Measurements from ENCODE around the gene CALML3.

The CALML3 gene

DNA sequence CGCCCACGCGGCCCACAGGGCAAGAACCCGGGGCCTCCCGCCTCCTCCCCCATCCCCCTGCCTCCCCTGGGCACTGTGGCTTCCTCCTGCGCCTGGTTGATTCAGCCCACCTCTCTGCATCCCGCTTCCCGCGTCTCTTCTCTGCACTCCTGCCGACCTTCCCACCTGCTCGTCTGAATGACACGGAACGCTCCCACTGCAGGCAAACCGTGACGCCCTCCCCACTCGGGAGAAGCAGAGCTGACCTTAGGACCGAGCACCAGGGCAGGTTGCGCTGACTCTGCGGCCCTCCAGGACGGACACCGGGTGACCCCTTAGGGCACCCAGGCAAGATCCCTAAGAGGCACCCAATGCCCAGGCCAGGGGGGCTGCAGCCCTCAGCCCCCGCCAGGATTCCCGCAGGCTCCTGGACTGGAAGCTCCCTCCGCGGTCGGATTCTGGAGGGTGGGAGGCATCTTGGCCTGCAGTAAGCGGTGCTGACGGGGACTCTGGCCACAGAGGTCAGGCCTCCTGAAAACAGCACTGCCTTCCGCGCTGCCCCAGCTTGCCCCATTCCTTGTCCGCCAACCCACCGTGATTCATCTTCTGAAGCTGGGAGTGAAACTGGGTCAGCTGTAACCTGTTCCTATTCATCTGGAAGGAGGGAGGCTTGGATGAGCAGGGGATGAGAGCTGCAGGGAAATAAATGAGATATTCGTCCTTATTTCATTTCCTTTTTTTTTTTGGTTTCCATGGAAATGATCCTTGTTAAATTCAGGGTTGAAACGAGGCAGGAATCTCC lies 990 bp downstream of the CALML3 start:
- no peak for DNase-seq (ENCODE audit: low read depth in 3 of 3)

- no peak for DNase-seq (ENCODE audit: low read depth in 3 of 3)
These were observed 2.0 kb downstream of the CALML3 start for GRCh38 chr10:5526691-5527331.

- DNase-seq (ENCODE audit: low read depth in 3 of 3), result no peak
These were observed 2.8 kb downstream of the CALML3 start for GRCh38 chr10:5527332-5528200.

DNA sequence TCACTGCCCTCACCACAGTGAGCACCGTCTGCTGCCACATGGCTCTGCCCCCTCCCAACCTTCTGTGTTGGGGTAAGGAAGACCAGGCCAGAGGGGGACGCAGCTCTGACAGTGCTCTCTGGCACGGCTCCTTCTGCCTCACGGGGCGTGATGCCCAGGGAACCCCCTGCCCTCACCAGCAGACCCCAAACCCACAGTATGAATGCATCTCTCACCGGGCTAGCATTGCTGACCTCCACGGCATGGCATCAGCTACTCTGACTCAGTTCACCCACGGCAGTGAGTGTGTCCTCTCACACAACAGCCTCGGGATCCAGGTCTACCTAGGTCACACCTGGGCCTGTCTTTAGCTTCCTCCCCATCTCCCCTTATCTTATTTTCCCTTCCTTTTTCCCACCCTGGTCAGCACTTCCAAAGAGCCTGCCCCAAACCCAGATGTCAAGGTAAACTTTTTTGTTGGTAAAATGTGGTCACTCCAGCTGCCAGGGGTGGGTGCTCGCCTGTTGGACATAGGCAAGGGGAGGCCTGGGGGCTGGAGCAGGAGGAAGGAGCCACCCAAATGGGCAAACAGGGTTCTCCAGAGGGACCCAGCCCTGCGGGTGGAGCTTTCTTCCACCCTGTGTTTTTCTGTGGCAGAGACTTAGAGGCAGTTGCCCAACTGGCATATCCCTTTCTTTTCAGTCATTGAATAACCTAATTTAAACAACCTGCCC lies 4.4 kb downstream of the CALML3 start:
- DNase-seq (ENCODE audit: low read depth in 3 of 3), result no peak

- DNase-seq (ENCODE audit: low read depth in 3 of 3), result no peak
These were observed 5.1 kb downstream of the CALML3 start for GRCh38 chr10:5529702-5530411.

- DNase-seq (ENCODE audit: low read depth in 3 of 3), result no peak
These were observed 5.6 kb downstream of the CALML3 start for GRCh38 chr10:5530412-5530806.

DNA sequence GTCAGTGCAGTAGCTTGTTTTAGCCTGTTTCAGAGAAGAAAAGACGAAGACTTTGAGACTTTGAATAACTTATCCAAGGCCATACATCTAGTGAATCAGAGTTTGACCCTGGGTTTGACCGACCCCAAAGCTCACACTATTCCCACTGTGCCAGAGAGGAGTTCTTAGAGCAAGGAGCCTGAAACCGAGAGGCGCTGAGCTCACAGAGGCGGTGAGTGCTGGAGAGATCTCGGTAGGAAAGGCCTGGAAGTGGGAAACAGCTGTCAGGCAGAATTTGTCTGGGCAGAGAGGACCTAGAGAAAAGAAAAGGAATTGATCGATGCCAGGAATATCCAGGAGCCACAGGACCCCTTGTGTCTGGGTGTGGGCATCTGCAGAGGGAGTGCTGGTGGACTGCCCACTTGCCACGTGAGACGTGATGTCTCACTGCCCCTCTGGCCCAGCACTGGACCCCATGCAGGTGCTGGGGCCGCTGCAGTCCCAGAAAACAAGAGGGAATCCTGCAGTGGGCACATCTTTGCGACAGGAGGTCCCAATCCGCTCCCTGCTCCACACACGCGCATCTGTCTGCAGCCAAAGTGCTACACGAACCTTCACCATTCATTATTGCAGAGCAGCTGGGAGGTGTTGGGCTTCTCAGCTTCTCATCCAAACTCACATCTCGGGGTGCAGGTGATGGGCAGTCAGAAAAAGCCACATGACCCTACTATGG lies 6.2 kb downstream of the CALML3 start:
- no peak for DNase-seq (ENCODE audit: low read depth in 3 of 3)

GRCh38 chr10:5531558-5532306 lies 7.0 kb downstream of the CALML3 start:
- DNase-seq (ENCODE audit: low read depth in 3 of 3), result no peak

GRCh38 chr10:5532307-5532605 lies 7.5 kb downstream of the CALML3 start:
- no peak for DNase-seq (ENCODE audit: low read depth in 3 of 3)

GRCh38 chr10:5532618-5533097 lies 7.9 kb downstream of the CALML3 start:
- no peak for DNase-seq (ENCODE audit: low read depth in 3 of 3)

GRCh38 chr10:5533098-5533731 lies 8.5 kb downstream of the CALML3 start:
- no peak for DNase-seq (ENCODE audit: low read depth in 3 of 3)

GRCh38 chr10:5534051-5534821 lies 9.5 kb downstream of the CALML3 start:
- DNase-seq (ENCODE audit: low read depth in 3 of 3), result no peak

GRCh38 chr10:5534880-5535856 lies 10.4 kb downstream of the CALML3 start:
- DNase-seq (ENCODE audit: low read depth in 3 of 3), result no peak

DNA sequence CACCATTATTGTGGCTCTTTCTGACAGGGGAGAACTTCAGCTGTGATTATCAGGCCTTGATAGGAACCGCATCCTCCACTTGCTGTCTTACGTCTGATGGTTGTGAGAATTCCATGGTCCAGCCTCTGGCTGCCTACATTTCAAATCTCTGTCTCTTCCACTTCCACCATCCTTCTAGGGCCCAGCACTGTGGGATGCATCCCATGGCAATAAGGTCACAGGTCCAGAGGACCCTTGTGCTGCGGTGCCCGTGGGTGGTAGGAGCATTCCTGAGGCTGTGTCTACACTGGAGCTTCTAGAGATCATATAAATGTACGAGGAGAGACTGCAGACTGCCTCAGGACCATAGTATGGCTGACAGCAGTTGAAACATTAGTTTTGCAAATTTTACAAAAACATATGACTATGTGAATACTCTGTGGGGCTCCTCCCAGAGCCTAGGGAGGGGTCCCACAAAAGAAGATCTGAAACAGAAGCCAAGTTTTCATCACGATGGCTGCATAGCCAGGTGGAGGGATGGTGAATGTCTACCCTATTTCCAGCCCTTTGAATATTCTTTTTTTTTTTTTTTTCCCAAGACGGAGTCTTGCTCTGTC lies 11.8 kb downstream of the CALML3 start:
- DNase-seq (ENCODE audit: low read depth in 3 of 3), result no peak

GRCh38 chr10:5537684-5538083 lies 12.9 kb downstream of the CALML3 start:
- DNase-seq (ENCODE audit: low read depth in 3 of 3), result no peak

DNA sequence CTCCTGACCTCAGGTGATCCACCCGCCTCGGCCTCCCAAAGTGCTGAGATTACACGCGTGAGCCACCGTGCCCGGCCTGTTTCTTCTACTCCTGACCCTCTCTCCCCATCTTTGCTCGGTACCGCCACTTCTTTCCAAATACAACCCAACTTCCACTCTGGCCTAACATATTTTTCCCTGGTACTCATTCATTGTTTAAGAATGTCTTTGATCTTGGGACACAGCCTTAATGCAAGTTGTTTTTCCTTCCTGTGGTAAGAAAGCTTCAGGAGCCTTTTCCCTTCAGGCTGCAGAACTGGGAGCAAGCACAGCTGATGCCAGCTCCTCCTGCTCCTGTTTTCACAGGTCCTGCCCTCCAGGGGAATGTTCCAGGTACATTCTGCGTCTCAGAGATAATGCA lies 13.7 kb downstream of the CALML3 start:
- DNase-seq (ENCODE audit: low read depth in 3 of 3), result no peak
